Stimulated activated CD8-positive, alpha-beta memory T cell treated with anti-CD3 and anti-CD28 coated beads, Interleukin-12 subunit alpha, Interleukin-12 subunit beta, amount 100 ng/mL, for 24 hours (primary cell): ENCODE measurements around the gene NUP205.

Experiments used
- DNase-seq: peaks from one replicate; pipeline ENCODE4 v3.0.0-alpha.2; 2020; ENCODE audit errors: extremely low read depth

NUP205 gene

GRCh38 chr7:135550196-135550595 is 7.5 kb upstream of the NUP205 start:
- no peak for DNase-seq

GRCh38 chr7:135552148-135552547 is 5.6 kb upstream of the NUP205 start:
- DNase-seq = no peak

GRCh38 chr7:135553346-135553745 is 4.4 kb upstream of the NUP205 start:
- DNase-seq = no peak

GRCh38 chr7:135558337-135558767 is 635 bp downstream of the NUP205 start:
- DNase-seq = peak; percentile 22

GRCh38 chr7:135558881-135559280 is 1.2 kb downstream of the NUP205 start:
- no peak for DNase-seq

GRCh38 chr7:135560631-135561030 is 2.9 kb downstream of the NUP205 start:
- no peak for DNase-seq

GRCh38 chr7:135562720-135563119 is 5.0 kb downstream of the NUP205 start:
- no peak for DNase-seq

- DNase-seq = no peak
These were observed 14.1 kb downstream of the NUP205 start for GRCh38 chr7:135571834-135572233.

GRCh38 chr7:135573541-135573940 is 15.8 kb downstream of the NUP205 start:
- no peak for DNase-seq

GRCh38 chr7:135575296-135575695 is 17.6 kb downstream of the NUP205 start:
- no peak for DNase-seq

GRCh38 chr7:135578569-135578968 is 20.9 kb downstream of the NUP205 start:
- DNase-seq = no peak

- DNase-seq = no peak
These were observed 26.9 kb downstream of the NUP205 start for GRCh38 chr7:135584362-135585353.

GRCh38 chr7:135597181-135597925 is 39.6 kb downstream of the NUP205 start:
- DNase-seq = no peak

- DNase-seq = no peak
These were observed 40.2 kb downstream of the NUP205 start for GRCh38 chr7:135597926-135598305.

GRCh38 chr7:135599471-135599870 is 41.8 kb downstream of the NUP205 start:
- DNase-seq = no peak

- no peak for DNase-seq
These were observed 42.5 kb downstream of the NUP205 start for GRCh38 chr7:135600226-135600625.

GRCh38 chr7:135601182-135601581 is 43.5 kb downstream of the NUP205 start:
- no peak for DNase-seq

GRCh38 chr7:135602304-135602703 is 44.6 kb downstream of the NUP205 start:
- DNase-seq = no peak

- DNase-seq = no peak
These were observed 58.4 kb downstream of the NUP205 start for GRCh38 chr7:135616136-135616535.

GRCh38 chr7:135617781-135618180 is 60.1 kb downstream of the NUP205 start:
- no peak for DNase-seq

- DNase-seq = no peak
These were observed 60.8 kb downstream of the NUP205 start for GRCh38 chr7:135618510-135618909.

GRCh38 chr7:135620447-135620846 is 62.7 kb downstream of the NUP205 start:
- no peak for DNase-seq
